Limb (tissue), 2 donors: ENCODE data around the gene CEND1.

Experiments used
- DNase-seq, 2 donors: peaks; one replicate each; pipeline ENCODE4 v3.0.0-alpha.2; 2016; ENCODE audit errors: extremely low spot score in 2 of 2

The CEND1 gene

DNA sequence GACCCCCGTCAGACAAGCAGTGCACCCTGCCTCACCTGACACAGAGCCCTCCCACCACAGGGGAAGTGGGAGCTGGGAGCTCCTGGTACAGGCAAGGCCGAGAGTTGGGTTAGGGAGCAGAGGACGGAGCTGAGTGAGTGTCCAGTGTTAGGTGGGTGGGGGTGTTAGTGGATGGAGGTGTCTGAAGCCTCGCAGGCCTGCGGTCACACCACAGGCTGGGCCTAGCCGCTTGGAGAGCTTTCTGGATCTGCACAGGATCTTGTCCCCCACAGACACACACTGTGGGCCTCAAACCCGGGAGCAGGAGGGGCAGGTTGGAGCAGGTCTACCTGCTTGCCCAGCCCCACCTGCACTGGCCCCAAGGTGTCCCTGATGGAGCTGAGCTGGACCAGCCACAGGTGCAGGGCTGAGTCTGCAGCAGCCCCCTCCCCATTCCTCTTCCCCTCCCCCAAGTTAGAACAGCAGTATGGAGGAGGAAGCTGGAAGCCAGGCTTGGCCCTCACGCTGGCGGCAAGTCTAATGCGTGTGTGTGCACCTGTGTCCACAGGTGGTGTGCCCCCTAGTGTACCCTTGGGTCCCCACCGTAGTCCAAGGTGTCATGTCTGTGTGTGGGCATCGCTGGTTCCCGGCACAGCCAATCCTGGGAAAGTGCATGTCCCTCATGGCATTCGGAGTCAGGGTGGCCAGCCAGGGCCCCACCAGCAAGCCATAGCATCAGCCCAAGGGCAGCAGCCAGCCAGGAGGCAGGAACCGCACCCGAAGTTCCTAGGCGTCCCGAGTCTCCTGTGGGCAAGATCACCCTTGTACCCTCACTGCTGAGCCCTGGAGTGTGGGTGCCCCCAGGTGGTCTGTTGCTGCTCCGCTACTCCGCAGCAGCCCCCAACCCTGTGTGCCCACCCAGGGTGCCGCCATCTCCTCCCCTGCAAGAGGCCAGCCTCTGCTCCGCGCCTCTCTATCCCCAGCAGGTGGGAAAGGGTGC is 10.6 kb downstream of the CEND1 start:
- no peak for DNase-seq

- DNase-seq: peak; percentile 91 to 96
Measured at GRCh38 chr11:777288-778255, 12.3 kb downstream of the CEND1 start, which contains the start of gene GATD1. Gene GATD1, minus strand, starts transcription at chr11:777487. Its CDS starts 25 bp downstream, at chr11:777462.

- DNase-seq: no peak
Measured at GRCh38 chr11:776561-777287, 13.2 kb downstream of the CEND1 start.

DNA sequence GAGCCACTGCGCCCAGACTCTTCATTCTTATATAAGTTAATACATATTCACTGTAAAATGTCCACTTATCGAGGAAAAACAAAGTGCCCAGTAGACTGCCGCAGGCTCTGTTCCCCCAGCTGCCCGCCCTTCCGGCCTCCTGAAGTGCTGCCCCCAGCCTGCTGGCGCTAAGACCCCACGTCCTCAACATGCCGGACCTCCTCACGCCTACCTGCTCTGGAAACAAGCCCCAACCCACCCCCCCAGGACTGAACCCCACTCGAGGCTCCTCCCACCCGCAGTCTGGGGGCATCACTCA is 13.7 kb downstream of the CEND1 start:
- DNase-seq: no peak

DNA sequence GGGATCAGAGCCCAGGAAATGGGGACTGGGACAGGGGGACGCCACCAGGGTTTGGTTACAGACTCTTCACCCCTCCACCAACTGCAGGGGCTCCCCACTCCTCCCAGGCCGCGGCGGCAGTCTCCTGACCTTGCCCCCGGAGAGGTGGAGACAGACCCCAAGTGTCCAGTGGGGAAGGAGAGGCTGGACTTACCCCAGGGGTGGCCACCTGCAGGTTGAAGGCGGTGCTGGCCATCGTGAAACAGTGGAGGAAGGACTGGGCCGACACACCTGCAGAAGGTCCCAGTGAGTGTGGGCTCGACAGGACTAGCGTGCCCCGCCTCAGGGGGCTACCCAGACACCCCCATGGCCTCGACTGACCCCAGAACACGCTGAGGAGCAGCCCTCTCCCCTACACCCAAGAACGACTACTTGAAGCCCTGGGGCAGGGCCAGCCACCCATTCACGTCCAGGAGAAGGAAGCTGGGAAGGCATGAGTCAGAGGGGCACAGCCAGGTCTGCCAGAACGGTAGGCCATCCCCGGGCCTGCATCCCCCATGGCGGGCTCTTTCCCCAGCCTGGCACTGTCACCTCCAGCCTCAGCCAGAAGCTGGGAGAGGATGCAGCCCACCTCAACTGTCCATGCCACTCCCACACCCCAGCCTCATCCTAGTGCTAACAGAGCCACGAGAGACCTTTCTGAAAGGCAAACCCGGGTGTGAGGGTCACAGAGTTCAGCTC is 14.9 kb downstream of the CEND1 start:
- DNase-seq: no peak

- DNase-seq: no peak
Measured at GRCh38 chr11:773830-774229, 16.1 kb downstream of the CEND1 start.

- DNase-seq: no peak
Measured at GRCh38 chr11:773425-773824, 16.5 kb downstream of the CEND1 start.

DNA sequence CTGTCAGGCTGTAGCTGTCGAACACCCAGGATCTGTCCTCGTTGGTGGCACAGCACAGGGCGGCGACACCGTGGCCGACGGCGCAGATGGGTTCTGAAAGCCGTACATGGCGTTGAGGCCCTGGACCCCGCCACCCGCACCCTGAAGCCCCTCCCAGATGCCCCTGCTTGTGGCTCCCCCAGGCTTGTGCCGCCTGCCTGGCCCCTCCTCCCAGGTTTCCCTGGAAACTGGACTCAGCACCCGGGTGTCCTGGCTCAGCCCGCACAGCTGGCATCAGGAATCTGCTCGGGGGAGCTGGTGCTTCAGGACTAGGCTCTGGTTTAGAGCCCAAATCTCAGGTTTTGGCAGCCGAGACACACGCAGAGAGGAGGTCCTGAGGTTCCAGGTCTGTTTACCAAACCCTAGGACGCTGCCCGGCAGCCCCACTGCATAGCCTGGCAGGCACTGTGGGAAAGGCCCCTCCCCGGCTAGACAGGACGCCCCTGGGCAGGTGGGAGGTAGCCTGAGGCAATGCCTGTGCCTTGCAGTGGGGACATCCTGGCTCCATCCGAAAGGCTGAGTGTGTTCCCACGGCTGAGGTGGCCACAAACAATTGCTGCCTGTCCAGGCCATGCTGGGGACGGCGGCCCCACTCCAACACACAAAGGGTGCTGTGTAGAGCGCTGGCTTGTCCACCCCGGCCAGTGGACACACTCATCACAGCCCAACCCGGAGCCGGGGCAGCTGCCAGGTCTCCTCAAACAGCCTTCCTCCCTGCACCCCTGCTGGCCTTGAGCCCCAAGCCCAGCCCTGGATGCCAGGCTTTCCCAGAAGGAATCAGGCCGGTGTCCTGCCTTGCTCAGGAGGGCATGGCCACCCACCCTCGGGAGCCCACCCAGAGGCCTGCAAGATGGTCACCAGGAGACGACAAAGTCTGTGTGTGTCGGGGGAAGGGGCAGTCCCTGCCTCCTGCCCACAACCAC is 17.2 kb downstream of the CEND1 start:
- no peak for DNase-seq

DNA sequence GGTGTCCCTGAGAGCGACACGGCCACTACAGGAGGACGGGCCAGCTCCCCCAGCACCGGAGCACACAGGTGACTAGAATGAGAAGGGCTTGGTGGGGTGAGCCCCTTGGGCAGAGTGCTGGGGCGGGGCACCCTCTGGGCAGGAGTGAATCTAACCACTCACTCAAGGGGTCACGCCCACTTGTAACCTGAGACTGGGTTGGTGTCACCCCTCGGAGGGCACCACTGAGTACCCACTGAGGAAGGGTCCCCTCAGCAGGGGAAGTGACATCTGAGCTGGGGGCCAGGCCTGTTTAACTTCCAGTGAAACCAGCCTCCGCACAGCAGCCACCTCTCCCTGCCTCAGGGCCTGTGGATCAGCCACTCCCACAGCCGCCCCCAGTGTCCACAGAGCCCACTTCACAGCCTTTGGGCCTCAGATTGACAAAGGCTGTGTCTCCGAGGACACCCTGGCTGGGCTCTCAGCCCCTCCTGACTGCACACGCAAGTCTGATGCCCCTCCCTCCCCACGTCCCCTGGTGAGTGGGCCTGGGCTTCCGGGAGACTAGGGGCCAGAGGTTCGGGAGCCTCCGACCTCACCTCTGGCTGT is 18.2 kb downstream of the CEND1 start:
- DNase-seq: no peak

GRCh38 chr11:770642-771616 is 19.0 kb downstream of the CEND1 start:
- DNase-seq: no peak

DNA sequence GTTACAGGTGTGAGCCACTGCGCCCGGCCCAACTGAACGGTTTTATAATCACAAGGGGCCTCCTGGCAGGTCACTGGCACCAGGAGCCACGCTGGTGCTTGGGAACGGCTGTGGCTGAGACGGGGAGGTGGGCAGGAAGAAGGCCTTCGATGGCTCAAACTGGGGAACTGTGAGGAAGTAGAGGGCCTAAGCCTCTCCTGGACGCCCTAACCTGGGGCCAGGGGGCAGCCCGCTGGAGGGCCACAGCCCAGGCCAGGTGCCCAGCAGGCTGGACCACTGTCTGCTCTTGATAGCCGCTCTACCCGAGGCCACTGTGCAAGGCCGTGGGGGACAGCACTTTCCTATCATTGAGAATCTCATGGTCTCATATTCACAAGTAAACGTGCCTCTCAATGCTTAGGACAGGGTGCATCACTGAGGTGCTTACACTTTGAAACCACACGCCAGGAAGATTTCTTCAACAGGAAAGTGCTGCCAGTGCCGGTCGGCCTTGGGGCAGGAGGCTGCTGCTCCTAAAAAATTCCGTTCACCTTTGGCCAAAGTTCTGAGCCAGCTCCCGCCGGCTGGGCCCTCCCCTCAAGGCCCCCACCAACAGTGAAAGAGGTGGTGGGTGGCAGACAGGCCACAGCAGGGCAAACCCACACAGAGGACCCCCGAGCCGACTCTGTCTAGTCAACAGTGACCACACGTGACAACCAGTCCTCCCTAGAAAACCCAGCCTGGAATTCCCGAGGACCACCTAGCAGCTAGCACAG is 19.8 kb downstream of the CEND1 start:
- no peak for DNase-seq

DNA sequence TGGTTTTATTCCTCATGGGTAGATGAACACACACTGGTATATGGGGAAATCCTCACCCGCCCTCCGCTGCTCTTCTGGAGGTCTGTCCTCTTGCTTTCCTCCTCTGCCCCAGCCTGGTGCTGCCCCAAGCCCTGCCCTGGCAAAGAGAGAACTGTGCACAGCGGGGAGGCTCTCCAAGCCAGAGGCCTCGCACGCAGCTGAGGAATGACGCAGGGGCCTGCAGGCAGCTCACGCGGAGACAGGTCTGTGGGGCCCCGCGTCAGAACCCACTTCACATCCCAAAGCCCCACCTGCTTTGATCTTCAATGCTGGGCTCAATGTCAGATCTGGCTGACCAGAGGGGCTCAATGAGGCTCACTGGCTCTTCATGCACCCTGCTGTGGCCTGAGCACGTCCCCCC is 22.7 kb downstream of the CEND1 start:
- DNase-seq: no peak

DNA sequence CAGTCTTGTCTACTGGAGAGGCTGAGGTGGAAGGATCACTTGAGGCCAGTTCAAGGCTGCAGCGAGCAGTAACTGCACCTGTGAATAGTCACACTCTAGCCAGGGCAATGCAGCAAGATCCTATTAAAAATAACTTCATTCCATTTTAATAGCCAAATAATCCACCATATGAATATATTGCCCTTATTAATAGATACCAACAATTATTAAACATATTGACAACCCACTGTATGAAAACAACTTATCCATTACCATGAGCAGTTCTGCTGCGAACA is 23.0 kb downstream of the CEND1 start:
- DNase-seq: no peak

GRCh38 chr11:766106-766935 is 23.6 kb downstream of the CEND1 start:
- no peak for DNase-seq

DNA sequence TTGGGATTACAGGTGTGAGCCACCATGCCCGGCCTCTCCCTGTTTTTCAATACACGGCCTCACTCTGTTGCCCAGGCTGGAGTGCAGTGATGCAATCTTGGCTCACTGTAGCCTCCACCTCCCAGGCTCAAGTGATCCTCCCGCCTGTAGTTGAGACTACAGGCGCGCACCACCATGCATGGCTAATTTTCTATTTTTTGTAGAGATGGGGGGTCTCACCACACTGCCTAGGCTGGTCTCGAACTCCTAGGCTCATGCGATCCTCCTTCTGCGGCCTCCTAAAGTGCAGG is 24.1 kb downstream of the CEND1 start:
- no peak for DNase-seq

DNA sequence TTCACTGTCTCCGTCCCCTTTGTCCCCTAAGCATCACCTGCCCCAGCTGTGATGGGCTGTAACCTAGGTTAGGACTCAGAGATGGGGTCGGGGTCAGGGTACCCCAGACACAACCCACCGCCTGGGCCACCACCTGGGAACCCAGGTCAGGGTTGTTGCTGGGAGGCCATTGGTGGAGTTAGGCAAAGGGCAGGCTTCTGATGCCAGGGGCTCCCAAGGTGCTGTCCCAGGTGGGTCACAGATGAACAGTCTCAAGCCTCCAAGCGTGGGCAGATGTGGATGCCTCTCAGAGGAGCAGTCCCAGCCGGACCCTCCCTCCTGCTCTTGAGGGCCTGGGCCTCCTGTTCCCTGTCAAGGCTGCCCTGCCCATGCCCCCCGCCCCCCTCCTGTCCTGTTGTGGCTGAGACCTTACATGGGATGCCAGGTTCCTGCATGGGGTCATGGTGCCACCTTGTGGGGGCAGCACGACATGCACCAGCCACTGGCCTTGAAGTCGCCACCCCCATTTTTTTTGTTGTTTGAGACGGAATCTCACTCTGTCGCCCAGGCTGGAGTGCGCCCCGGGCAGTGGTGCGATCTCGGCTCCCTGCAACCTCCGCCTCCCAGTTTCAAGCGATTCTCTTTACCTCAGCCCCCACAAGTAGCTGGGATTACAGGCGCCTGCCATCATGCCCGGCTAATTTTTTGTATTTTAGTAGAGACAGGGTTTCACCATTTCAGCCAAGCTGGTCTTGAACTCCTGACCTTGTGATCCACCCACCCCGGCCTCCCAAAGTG is 24.7 kb downstream of the CEND1 start:
- DNase-seq: peak in 1 of 2 donors; percentile 67
